Uterus (tissue), 4 donors: ENCODE results near the gene LMO7. TPM values are rescaled to one million over a fixed set of nuclear protein-coding genes. Genes with fewer than 3 reads are reported as not detected.

ENCODE experiments used
- DNase-seq, 2 donors: peaks; one replicate each; pipeline ENCODE4 v3.0.0-alpha.2; 2019 to 2020
- H3K27ac ChIP-seq, 2 donors: fragments of 200-600 bp; sonication (generic); 1 replicate in 1 of 2; 2 replicates in 1 of 2; pipeline ENCODE4 v1.5.1; 2016 to 2018
- H3K27me3 ChIP-seq, 2 donors: fragments of 200-600 bp; sonication (generic); one replicate each; pipeline ENCODE4 v1.5.1; 2018 to 2019; ENCODE audit warnings: control low read depth in 1 of 2
- H3K36me3 ChIP-seq, 2 donors: fragments of 200-600 bp; sonication (generic); one replicate each; pipeline ENCODE4 v1.5.1; 2019; ENCODE audit warnings: control low read depth in 1 of 2
- H3K4me1 ChIP-seq, 2 donors: fragments of 200-600 bp; sonication (generic); one replicate each; pipeline ENCODE4 v1.5.1; 2018 to 2019; ENCODE audit warnings: control low read depth in 1 of 2
- H3K4me3 ChIP-seq, 2 donors: fragments of 200-600 bp; sonication (generic); 1 replicate in 1 of 2; 2 replicates in 1 of 2; pipeline ENCODE4 v1.5.1; 2018 to 2019; ENCODE audit warnings: mild to moderate bottlenecking in 1 of 2
- H3K9me3 ChIP-seq, 2 donors: fragments of 200-600 bp; sonication (generic); one replicate each; pipeline ENCODE4 v1.5.1; 2019; ENCODE audit warnings: control low read depth in 1 of 2
- CTCF ChIP-seq, 4 experiments: fragments of 200-600 bp in 2 of 4; fragments of 450-650 bp in 2 of 4; sonication (generic) in 2 of 4; IDR thresholded peaks; one replicate each; pipeline ENCODE4 v1.5.1; 2016 to 2019; ENCODE audit warnings: antibody characterized with exemption in 4 of 4, mild to moderate bottlenecking in 2 of 4, moderate library complexity in 1 of 4
- POLR2A ChIP-seq, 2 donors: fragments of 450-650 bp; IDR thresholded peaks; one replicate each; pipeline ENCODE4 v1.6.1; 2016; ENCODE audit warnings: antibody characterized with exemption in 2 of 2, mild to moderate bottlenecking in 1 of 2, moderate library complexity in 1 of 2
- intact Hi-C: fragments of 100-400 bp; cut with DNase I; formaldehyde crosslinking; loops from one replicate; pipeline ENCODE4 v1.15.1; 2023; ENCODE audit warnings: low total_unique reads
- total RNA-seq, 4 donors: library from RNA; depleted of rRNA in 3 of 4; stranded (reverse); fragments of >200 nt in 3 of 4; gene quantifications; one replicate each; pipeline versions ENCODE4 v1.1.0 to v1.2.4, GENCODE V29; 2014 to 2023
- donor health status: DM: yes; HTN: yes; CAD: no.

Gene LMO7
- total RNA-seq, 4 donors from 2014 or later, result 2.6 to 55.4 (median 24.2) TPM

DNA sequence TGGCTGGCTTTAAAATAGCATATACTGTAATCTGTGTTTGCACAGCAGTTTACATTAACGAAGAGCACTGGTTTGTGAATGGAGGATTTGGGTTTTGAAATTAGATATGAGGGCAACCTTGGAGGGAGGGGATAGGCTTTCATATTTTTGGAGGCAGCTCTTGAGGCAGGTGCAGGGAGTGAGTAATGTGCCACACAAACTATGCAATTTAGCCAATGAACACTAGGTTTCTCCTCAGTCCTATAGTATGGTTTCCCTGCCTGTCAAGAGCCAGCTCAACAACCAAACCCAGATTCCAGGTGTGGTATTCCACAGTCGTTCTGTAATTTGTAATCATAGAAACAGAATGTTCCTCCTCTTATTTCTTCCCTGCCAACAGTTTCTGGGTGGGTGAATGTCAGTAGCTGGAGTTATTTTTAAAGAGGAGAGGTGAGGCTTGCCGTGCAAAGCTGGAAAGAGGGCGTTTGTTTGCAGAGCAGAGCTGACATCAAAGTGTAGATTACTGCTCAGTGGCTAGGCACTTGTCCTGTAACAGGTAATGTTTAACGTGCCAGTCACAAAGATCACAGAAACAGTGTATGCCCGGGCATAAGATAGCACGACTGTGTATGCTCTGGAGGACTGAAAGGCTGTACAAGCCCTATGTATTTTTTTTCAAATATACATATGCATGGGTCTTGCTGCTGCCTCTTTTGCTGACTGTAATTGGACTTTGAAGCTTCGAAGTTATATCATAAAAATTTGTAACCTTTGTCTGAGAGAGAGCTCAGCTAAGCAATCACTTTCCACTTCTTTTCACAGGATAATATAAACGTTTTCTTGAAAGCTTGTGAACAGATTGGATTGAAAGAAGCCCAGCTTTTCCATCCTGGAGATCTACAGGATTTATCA is 124.2 kb downstream of the LMO7 start:
- DNase-seq, result no peak
- intact Hi-C loops, result no loop called here
- Histone ChIP-seq H3K36me3 (no peaks in the 10 kb centered on the region), H3K4me3 (peak overlapping the region in 1 of 2 donors; percentile 26), H3K27ac (no peak overlapping the region), H3K4me1 (no peaks in the 10 kb centered on the region), H3K9me3 (no peaks in the 10 kb centered on the region), H3K27me3 (no peaks in the 10 kb centered on the region)
- no peak for TF ChIP-seq CTCF (IDR thresholded peaks at IDR 0.05)
- TF ChIP-seq POLR2A (IDR thresholded peaks at IDR 0.05), result no peak

DNA sequence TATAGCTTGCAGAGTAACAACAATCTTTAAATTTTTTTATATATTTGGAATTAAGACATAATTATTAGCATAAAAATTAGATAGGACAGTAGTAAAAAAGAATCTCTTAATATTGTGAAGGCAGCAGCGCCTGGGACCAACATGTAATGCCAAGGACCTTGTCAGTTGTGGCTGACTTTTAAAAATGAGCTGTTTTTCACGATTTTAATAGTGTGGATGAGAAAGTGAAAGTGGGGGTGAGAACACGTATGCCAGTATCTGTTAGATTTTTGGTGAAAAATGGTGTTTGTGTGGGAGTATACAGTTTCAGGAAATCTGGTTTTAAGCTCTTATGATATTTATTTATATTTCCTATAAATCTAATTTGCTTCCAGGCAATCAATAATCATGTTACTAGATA is 125.2 kb downstream of the LMO7 start:
- H3K4me1 ChIP-seq, result no peaks in the 10 kb centered on the region
- H3K9me3 ChIP-seq, result no peaks in the 10 kb centered on the region
- DNase-seq, result no peak
- peak overlapping the region in 1 of 2 donors; percentile 26 for H3K4me3 ChIP-seq
- no peaks in the 10 kb centered on the region for H3K27me3 ChIP-seq
- TF ChIP-seq CTCF (IDR thresholded peaks at IDR 0.05) (no peak), POLR2A (IDR thresholded peaks at IDR 0.05) (no peak)
- H3K36me3 ChIP-seq, result no peaks in the 10 kb centered on the region
- H3K27ac ChIP-seq, result no peak overlapping the region
- intact Hi-C loops, result no loop called here

DNA sequence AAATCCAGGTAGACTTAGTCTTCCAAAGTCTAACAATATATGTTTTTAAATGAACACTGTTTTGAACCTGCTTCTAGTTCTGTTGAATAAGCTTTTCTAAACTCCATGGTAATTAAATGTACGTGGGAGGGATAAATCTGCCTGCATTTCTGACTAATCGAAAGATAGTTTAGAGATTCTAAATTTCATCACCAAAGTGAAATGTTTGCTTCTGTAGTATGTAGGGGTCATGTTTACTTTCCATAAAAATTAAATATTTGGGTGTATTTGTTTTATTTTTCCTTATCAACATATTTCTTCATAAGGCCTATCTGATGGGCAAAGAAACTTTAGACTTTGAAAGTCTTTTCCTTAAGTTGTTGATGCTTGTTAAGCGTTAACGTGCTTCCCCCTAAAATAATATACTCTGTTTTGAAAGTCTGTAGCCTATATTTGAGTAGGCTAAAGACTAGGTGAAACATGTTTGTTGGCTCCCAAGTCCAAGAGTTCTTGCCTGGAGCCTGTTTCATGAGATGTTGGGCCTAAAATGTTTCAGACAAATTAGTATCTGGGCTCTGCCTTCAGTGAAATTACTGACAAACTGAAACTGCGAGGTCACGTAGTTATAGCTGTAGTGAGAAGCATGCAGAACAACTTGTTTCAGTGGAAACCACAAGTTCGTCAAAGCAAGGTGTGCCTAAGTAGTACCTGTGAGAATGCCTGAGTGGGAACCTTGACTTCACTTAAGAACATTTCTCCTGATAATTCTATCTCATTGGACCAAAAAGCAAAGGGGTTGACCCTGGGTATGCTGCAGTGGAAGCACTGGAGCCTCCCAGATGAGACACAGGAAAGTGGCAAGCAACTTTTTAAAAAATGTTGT is 126.2 kb downstream of the LMO7 start:
- H3K27ac ChIP-seq, result peak overlapping the region; percentile 23 to 57
- no peaks in the 10 kb centered on the region for H3K27me3 ChIP-seq
- H3K9me3 ChIP-seq, result no peaks in the 10 kb centered on the region
- H3K36me3 ChIP-seq, result no peaks in the 10 kb centered on the region
- TF ChIP-seq POLR2A (IDR thresholded peaks at IDR 0.05), result no peak
- no peak for TF ChIP-seq CTCF (IDR thresholded peaks at IDR 0.05)
- intact Hi-C loops, result no loop called here
- DNase-seq, result no peak
- H3K4me1 ChIP-seq, result no peaks in the 10 kb centered on the region
- peak overlapping the region in 1 of 2 donors; percentile 26 for H3K4me3 ChIP-seq

GRCh38 chr13:75762955-75763354 is 126.8 kb downstream of the LMO7 start:
- Histone ChIP-seq H3K27me3 (no peaks in the 10 kb centered on the region), H3K27ac (peak overlapping the region in 1 of 2 donors; percentile 57), H3K36me3 (no peaks in the 10 kb centered on the region), H3K9me3 (no peaks in the 10 kb centered on the region), H3K4me1 (no peaks in the 10 kb centered on the region), H3K4me3 (no peak overlapping the region)
- no peak for TF ChIP-seq POLR2A (IDR thresholded peaks at IDR 0.05)
- TF ChIP-seq CTCF (IDR thresholded peaks at IDR 0.05), result no peak
- intact Hi-C loops, result no loop called here
- no peak for DNase-seq

DNA sequence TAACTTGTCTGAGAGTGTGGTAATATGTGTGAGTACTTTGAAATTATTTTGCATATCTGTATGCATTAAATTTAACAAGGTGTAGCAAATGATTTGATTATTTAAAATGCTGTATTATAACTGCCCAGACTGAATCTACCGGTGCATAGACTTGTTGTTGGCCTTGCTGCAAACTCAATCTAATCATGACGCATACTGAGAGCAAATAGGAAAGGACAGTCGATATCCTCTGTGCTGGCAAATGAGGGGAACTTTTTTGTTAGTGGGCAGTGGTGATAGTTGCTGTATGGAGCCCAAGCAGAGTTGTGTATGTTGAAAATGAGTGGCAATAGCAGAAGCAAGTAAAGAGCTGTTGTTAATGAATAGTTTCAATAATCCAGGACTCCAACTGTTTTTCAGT is 127.4 kb downstream of the LMO7 start:
- no peaks in the 10 kb centered on the region for H3K36me3 ChIP-seq
- H3K4me3 ChIP-seq, result no peak overlapping the region
- no peak overlapping the region for H3K27ac ChIP-seq
- TF ChIP-seq POLR2A (IDR thresholded peaks at IDR 0.05) (no peak), CTCF (IDR thresholded peaks at IDR 0.05) (no peak)
- DNase-seq, result no peak
- intact Hi-C loops, result no loop called here
- no peaks in the 10 kb centered on the region for H3K9me3 ChIP-seq
- H3K4me1 ChIP-seq, result no peaks in the 10 kb centered on the region
- H3K27me3 ChIP-seq, result no peaks in the 10 kb centered on the region
